HG02840 (cell line): ENCODE data around the gene CBX4.

Experiments used
- ATAC-seq: cut with Tn5 transposase; IDR thresholded peaks from one replicate; pipeline ENCODE4 v1.9.1; 2021; ENCODE audit warnings: mild to moderate bottlenecking, moderate library complexity, moderate number of reproducible peaks; ENCODE audit not compliant: unreplicated experiment, low FRiP score

CBX4 gene

GRCh38 chr17:79839356-79840268, at the start of gene CBX4:
Gene CBX4 (minus strand): TSS chr17:79839440. CDS start chr17:79839251, 189 bp downstream.
- peak; percentile 64 for ATAC-seq

- no peak for ATAC-seq
Observed at GRCh38 chr17:79888009-79888540, 48.8 kb upstream of the CBX4 start.

GRCh38 chr17:79887451-79887991, 48.3 kb upstream of the CBX4 start:
- ATAC-seq, result no peak

GRCh38 chr17:79883202-79883601, 44.0 kb upstream of the CBX4 start:
- ATAC-seq, result no peak

- ATAC-seq, result no peak
Observed at GRCh38 chr17:79878329-79878947, 39.2 kb upstream of the CBX4 start.

- no peak for ATAC-seq
Observed at GRCh38 chr17:79877041-79877440, 37.8 kb upstream of the CBX4 start.

- ATAC-seq, result no peak
Observed at GRCh38 chr17:79875511-79875910, 36.3 kb upstream of the CBX4 start.

- ATAC-seq, result no peak
Observed at GRCh38 chr17:79874329-79874981, 35.2 kb upstream of the CBX4 start.

- ATAC-seq, result no peak
Observed at GRCh38 chr17:79873583-79873982, 34.3 kb upstream of the CBX4 start.

- ATAC-seq, result no peak
Observed at GRCh38 chr17:79872762-79873161, 33.5 kb upstream of the CBX4 start.

GRCh38 chr17:79871131-79871530, 31.9 kb upstream of the CBX4 start:
- ATAC-seq, result no peak

- no peak for ATAC-seq
Observed at GRCh38 chr17:79870540-79870939, 31.3 kb upstream of the CBX4 start.

GRCh38 chr17:79866791-79867518, 27.7 kb upstream of the CBX4 start:
- no peak for ATAC-seq

- ATAC-seq, result no peak
Observed at GRCh38 chr17:79865351-79866210, 26.3 kb upstream of the CBX4 start.

GRCh38 chr17:79864617-79865250, 25.5 kb upstream of the CBX4 start:
- no peak for ATAC-seq

GRCh38 chr17:79864147-79864546, 24.9 kb upstream of the CBX4 start:
- no peak for ATAC-seq

- ATAC-seq, result no peak
Observed at GRCh38 chr17:79862771-79863440, 23.7 kb upstream of the CBX4 start.

GRCh38 chr17:79862238-79862637, 23.0 kb upstream of the CBX4 start:
- ATAC-seq, result no peak
